IMR-90 (cell line): Measurements from ENCODE around the gene AMBP. TPM values are rescaled to one million over a fixed set of nuclear protein-coding genes. Genes with fewer than 3 reads are reported as not detected.

Source experiments
- ATAC-seq: fragments of 200-7000 bp; cut with Tn5 transposase; 2 replicates; pipeline ENCODE4 v1.9.1; 2020; ENCODE audit warnings: low read depth, mild to moderate bottlenecking, moderate library complexity
- BruUV-seq: library from RNA; stranded (reverse); fragments of 400-500 nt; replicated peaks from 2 replicates; lab custom pipeline; 2021; lab: Mats Ljungman, UMichigan
- CTCF ChIA-PET: fragments of 300-600 bp; formaldehyde crosslinking; extraction: SDS; loops from one replicate; lab custom pipeline; 2021; ENCODE audit warnings: antibody characterized with exemption; lab: Yijun Ruan, JAX
- POLR2A ChIA-PET: fragments of 300-600 bp; sonication (Branson Sonifier 250); formaldehyde crosslinking; loops from one replicate; lab custom pipeline; 2022; ENCODE audit warnings: antibody characterized with exemption; ENCODE audit not compliant: unreplicated experiment; lab: Charles Lee
- DNase-seq: peaks from one replicate; pipeline ENCODE4 v3.0.0; 2013
- H2AFZ ChIP-seq: replicated peaks from 2 replicates; pipeline ENCODE3; 2013; ENCODE audit warnings: low read length, mild to moderate bottlenecking; ENCODE audit not compliant: poor library complexity
- H2AK5ac ChIP-seq: 2 replicates; pipeline ENCODE4 v1.6.1; 2013; ENCODE audit warnings: low read depth, low read length, inconsistent platforms
- H2AK9ac ChIP-seq: replicated peaks from 2 replicates; pipeline ENCODE3; 2013; ENCODE audit warnings: mild to moderate bottlenecking, low read depth, low read length, moderate library complexity; ENCODE audit not compliant: poor library complexity
- H2BK120ac ChIP-seq: 2 replicates; pipeline ENCODE4 v1.6.1; 2013; ENCODE audit warnings: low read depth, low read length, inconsistent platforms
- H2BK15ac ChIP-seq: 3 replicates; pipeline ENCODE4 v1.6.1; 2013; ENCODE audit warnings: low read depth, low read length, inconsistent platforms
- H2BK20ac ChIP-seq: 2 replicates; pipeline ENCODE4 v1.6.1; 2013; ENCODE audit warnings: low read depth, mild to moderate bottlenecking, inconsistent platforms, low read length, moderate library complexity
- H2BK5ac ChIP-seq: 2 replicates; pipeline ENCODE4 v1.6.1; 2013; ENCODE audit warnings: mild to moderate bottlenecking, low read depth, low read length, inconsistent platforms; ENCODE audit not compliant: poor library complexity, severe bottlenecking
- H3K14ac ChIP-seq: replicated peaks from 2 replicates; pipeline ENCODE4 v1.6.1; 2013; ENCODE audit warnings: low read depth, low read length, inconsistent platforms
- H3K18ac ChIP-seq: 2 replicates; pipeline ENCODE4 v1.6.1; 2013; ENCODE audit warnings: low read depth, low read length, control low read depth
- H3K23ac ChIP-seq: 2 replicates; pipeline ENCODE4 v1.6.1; 2013; ENCODE audit warnings: low read depth, low read length, inconsistent platforms
- H3K27ac ChIP-seq: 2 replicates; pipeline ENCODE4 v1.5.1; 2013; ENCODE audit warnings: mild to moderate bottlenecking, control low read depth, low read length; ENCODE audit not compliant: insufficient read depth
- H3K27me3 ChIP-seq: 2 replicates; pipeline ENCODE4 v1.6.1; 2013; ENCODE audit warnings: low read length; ENCODE audit not compliant: control insufficient read depth, insufficient read depth
- H3K36me3 ChIP-seq: 2 replicates; pipeline ENCODE4 v1.6.1; 2013; ENCODE audit warnings: low read length, mixed read lengths; ENCODE audit not compliant: control insufficient read depth, insufficient read depth
- H3K4ac ChIP-seq: 2 replicates; pipeline ENCODE4 v1.6.1; 2013; ENCODE audit warnings: low read depth, low read length, inconsistent platforms
- H3K4me1 ChIP-seq: 2 replicates; pipeline ENCODE4 v1.6.1; 2013; ENCODE audit warnings: low read length, mixed read lengths; ENCODE audit not compliant: control insufficient read depth, insufficient read depth
- H3K4me2 ChIP-seq: 2 replicates; pipeline ENCODE4 v1.6.1; 2013; ENCODE audit warnings: low read depth, mild to moderate bottlenecking, control low read depth, low read length, moderate library complexity
- H3K4me3 ChIP-seq: 2 replicates; pipeline ENCODE4 v1.5.1; 2013; ENCODE audit warnings: low read depth, mild to moderate bottlenecking, control low read depth, low read length, moderate library complexity; ENCODE audit not compliant: insufficient read depth
- H3K56ac ChIP-seq: 2 replicates; pipeline ENCODE4 v1.6.1; 2013; ENCODE audit warnings: low read length, inconsistent platforms; ENCODE audit not compliant: insufficient read depth; ENCODE audit errors: extremely low read depth
- H3K79me1 ChIP-seq, 2 experiments: 2 replicates each; pipeline ENCODE4 v1.6.1; 2013; ENCODE audit warnings: low read length in 2 of 2, inconsistent platforms in 1 of 2, low read depth in 1 of 2
- H3K9ac ChIP-seq: 2 replicates; pipeline ENCODE4 v1.6.1; 2013; ENCODE audit warnings: low read depth, low read length, control low read depth
- H3K9me1 ChIP-seq: 2 replicates; pipeline ENCODE4 v1.6.1; 2013; ENCODE audit warnings: low read length, inconsistent platforms; ENCODE audit not compliant: insufficient read depth
- H3K9me3 ChIP-seq: 2 replicates; pipeline ENCODE4 v1.6.1; 2013; ENCODE audit warnings: low read length; ENCODE audit not compliant: control insufficient read depth, insufficient read depth
- H4K20me1 ChIP-seq: 2 replicates; pipeline ENCODE4 v1.6.1; 2013; ENCODE audit warnings: low read length, inconsistent platforms; ENCODE audit not compliant: insufficient read depth
- H4K5ac ChIP-seq: 2 replicates; pipeline ENCODE4 v1.6.1; 2013; ENCODE audit warnings: mild to moderate bottlenecking, low read depth, low read length, control low read depth
- H4K8ac ChIP-seq, 2 experiments: 2 replicates each; pipeline ENCODE4 v1.6.1; 2013; ENCODE audit warnings: low read depth in 2 of 2, low read length in 2 of 2, control low read depth in 1 of 2, inconsistent platforms in 1 of 2
- H4K91ac ChIP-seq: 2 replicates; pipeline ENCODE4 v1.6.1; 2013; ENCODE audit warnings: low read depth, low read length, inconsistent platforms; ENCODE audit not compliant: insufficient read depth
- CHD1 ChIP-seq: IDR thresholded peaks from 2 replicates; pipeline ENCODE4 v1.6.1; 2012; ENCODE audit warnings: low read depth, low read length, improper control_type of control experiment
- MAZ ChIP-seq: IDR thresholded peaks from 2 replicates; pipeline ENCODE4 v1.6.1; 2012; ENCODE audit warnings: low read depth, mild to moderate bottlenecking, low read length, improper control_type of control experiment, moderate library complexity, borderline replicate concordance
- NFE2L2 ChIP-seq: fragments of 150-350 bp; IDR thresholded peaks from 2 replicates; pipeline ENCODE4 v1.6.1; 2016; ENCODE audit warnings: low read depth, mild to moderate bottlenecking, low read length
- RAD21 ChIP-seq: IDR thresholded peaks from 2 replicates; pipeline ENCODE4 v1.6.1; 2012; ENCODE audit warnings: low read length, improper control_type of control experiment
- WGBS, 2 experiments: methylation state at CpG; one replicate each; pipeline versions ENCODE4 v1.1.5 to v1.1.7; 2013; ENCODE audit warnings: missing lambda C conversion rate in 2 of 2; ENCODE audit not compliant: insufficient read length in 1 of 2; ENCODE audit errors: extremely low coverage in 2 of 2; 5-methylcytosine and 5-hydroxymethylcytosine counted together
- dilution Hi-C: fragments of 300-500 bp; cut with HindIII; formaldehyde crosslinking; loops from one replicate; pipeline ENCODE4 v1.14.3; 2018; ENCODE audit warnings: low sequenced_read_pairs; ENCODE audit not compliant: unreplicated experiment
- in situ Hi-C: fragments of 300-500 bp; cut with MboI; formaldehyde crosslinking; loops from 3 replicates; pipeline ENCODE4 v1.14.3; 2019; ENCODE audit warnings: low sequenced_read_pairs, inconsistent platforms, mixed read lengths
- intact Hi-C: fragments of 100-400 bp; cut with micrococcal nuclease; formaldehyde crosslinking; loops from 2 replicates; pipeline ENCODE4 v1.10.0; 2022
- polyA plus RNA-seq, 3 experiments: library from polyadenylated mRNA; depleted of rRNA; stranded (reverse); fragments of >200 nt; gene quantifications; 2 replicates each; pipeline ENCODE4 v1.2.3, GENCODE V29; 2012; ENCODE audit warnings: low replicate concordance in 1 of 3
- total RNA-seq: library from RNA; depleted of rRNA; stranded (reverse); fragments of >200 nt; gene quantifications from 2 replicates; pipeline ENCODE4 v1.2.3, GENCODE V29; 2012

Gene AMBP
- total and polyA plus RNA-seq, 2 of the 4 experiments (the other 2 are of a cell fraction), result not detected

DNA sequence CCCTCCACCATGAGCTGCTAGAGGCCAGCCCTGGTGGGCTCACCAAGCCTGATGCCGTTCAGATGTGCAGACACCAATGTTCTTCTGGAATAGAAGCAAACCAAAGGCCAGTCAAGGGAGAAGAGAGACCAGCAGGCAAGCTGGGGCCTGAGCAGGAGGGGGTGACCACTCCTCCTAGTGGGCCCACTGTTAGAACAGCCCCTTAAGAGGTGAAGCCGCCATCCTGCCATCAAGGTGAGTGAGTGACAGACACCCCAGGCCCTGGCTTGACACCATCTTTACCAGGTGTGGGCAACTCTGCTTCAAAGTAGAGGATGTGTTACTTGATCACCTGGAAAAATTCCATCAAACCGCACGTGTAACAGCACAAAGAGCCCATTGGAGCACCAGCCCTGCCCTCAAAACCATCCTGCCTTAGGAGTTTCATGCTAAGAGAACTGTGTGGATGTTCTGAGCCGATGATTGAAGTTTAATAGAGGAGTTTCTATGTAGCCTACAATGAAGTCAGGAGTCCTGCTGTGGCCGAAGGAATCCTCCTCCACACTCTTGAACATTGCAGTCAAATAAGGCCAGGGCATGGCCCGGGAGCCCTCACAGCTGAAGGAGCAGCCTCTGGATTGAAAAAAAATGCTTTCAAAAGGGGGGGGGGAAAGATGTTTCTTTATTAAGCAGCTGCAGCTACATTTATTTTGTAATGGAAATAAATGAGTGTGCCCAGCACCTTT is 20.8 kb downstream of the AMBP start:
- WGBS, 2 experiments, result 90% methylated on average over 2 of the region's 7 CpGs; no CpG with 5 or more reads in 1 of the 2 experiments
- Histone ChIP-seq H4K91ac (no peak overlapping the region), H3K56ac (no peak overlapping the region), H3K9me3 (no peaks in the 10 kb centered on the region), H3K79me1 (no peaks in the 10 kb centered on the region), H3K36me3 (peaks cover 11% of the 10 kb centered on the region), H3K27ac (no peak overlapping the region), H2AK9ac (no peak overlapping the region), H3K27me3 (peaks cover 3% of the 10 kb centered on the region; the same call in 1 of the 2 replicates), H3K4me3 (no peak overlapping the region), H4K8ac (no peak overlapping the region), H2BK15ac (no peak overlapping the region), H2AK5ac (no peak overlapping the region), H3K9ac (no peak overlapping the region), H3K4me1 (no peaks in the 10 kb centered on the region), H3K18ac (no peak overlapping the region), H2BK20ac (no peak overlapping the region), H4K5ac (no peak overlapping the region), H2BK5ac (no peak overlapping the region), H3K4me2 (no peak overlapping the region), H3K9me1 (0 out of 2 replicates have a peak, but pooled peaks cover 4% of the 10 kb centered on the region), H2BK120ac (no peak overlapping the region), H3K4ac (no peak overlapping the region), H3K23ac (no peak overlapping the region), H3K14ac (no peak overlapping the region), H4K20me1 (no peaks in the 10 kb centered on the region), H2AFZ (no peak overlapping the region)
- dilution Hi-C loops (no loop called here), in situ Hi-C loops (no loop called here), intact Hi-C loops (no loop called here)
- no peak for DNase-seq
- no peak for ATAC-seq
- no TSS peak for BruUV-seq
- POLR2A ChIA-PET, result no interaction called here
- TF ChIP-seq NFE2L2, result no peak
- TF ChIP-seq CHD1, result no peak
- no peak for TF ChIP-seq MAZ
- no peak for TF ChIP-seq RAD21
- CTCF ChIA-PET, result interaction anchor here (0.9 kb wide), 1 partner anchor 20 kb away, joined by 4 read pairs; no protein-coding TSS in a partner anchor
